Measurements from ENCODE around the gene ZNF619. TPM values are rescaled to one million over a fixed set of nuclear protein-coding genes. Genes with fewer than 3 reads are reported as not detected.

The ZNF619 gene
- total RNA-seq, 1 donor, result 6.5 TPM

DNA sequence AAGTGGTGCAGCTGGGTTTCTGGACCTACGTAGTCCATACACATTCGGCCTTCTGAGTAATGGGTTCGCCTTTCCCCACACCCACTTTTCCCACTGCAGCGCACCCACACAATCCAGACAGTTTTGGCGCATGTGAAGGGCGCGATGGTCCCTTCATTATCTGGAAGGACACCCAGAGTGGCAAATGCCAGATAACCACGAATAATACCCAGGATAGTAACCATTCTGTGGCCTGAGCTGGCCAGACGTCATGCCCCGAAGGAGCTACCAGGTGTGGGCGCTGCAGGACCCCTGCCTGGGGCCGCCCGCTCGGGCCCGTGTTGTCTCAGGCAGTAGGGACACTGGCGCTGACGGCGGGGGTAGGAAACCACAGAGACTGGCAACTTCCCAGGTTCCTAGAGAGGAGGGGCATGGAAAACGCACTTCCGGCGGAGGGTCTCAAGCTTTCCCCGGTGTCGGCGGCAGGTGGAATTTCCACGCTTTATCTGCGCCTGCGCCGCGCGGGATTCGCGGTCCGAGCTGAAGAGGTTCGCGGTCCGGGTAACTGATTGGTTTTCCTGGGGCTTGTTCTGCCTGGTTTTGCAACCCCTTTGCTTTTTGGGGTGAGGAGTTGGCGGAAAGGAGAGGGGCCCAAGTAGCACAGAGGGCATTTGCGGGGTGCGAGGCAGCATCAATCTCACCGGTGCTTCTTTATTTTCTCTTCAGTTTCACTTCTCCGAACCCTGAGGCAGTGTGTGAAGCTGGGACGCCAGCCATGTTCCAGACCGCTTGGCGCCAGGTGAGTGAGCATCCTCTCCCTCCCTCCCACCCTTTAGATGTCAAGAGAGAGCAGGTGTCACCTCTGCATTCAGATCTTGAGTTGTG, 28.9 kb downstream of the ZNF619 start, which contains the start of gene ZNF620:
Gene ZNF620 (plus strand): TSS at position 441 of the 864 bp plus-strand sequence. CDS start 314 bp downstream, at position 755.
- H3K9me3 ChIP-seq (ENCODE audit: low read depth, low read length), result no peaks in the 10 kb centered on the region
- H3K4me3 ChIP-seq (ENCODE audit: insufficient read depth, low read length), result peak within 1 kb of the TSS; percentile 78
- peak within 1 kb of the TSS; percentile 86 for H3K27ac ChIP-seq (ENCODE audit: low read depth, low read length)
- H4K20me1 ChIP-seq (ENCODE audit: insufficient read depth, low read length), result no peaks in the 10 kb centered on the region
- H3K36me3 ChIP-seq (ENCODE audit: insufficient read depth, low read length), result no peaks in the 10 kb centered on the region
- peak within 1 kb of the TSS; percentile 91 for H2AFZ ChIP-seq (ENCODE audit: low read length)
- TF ChIP-seq, protein P1, sequence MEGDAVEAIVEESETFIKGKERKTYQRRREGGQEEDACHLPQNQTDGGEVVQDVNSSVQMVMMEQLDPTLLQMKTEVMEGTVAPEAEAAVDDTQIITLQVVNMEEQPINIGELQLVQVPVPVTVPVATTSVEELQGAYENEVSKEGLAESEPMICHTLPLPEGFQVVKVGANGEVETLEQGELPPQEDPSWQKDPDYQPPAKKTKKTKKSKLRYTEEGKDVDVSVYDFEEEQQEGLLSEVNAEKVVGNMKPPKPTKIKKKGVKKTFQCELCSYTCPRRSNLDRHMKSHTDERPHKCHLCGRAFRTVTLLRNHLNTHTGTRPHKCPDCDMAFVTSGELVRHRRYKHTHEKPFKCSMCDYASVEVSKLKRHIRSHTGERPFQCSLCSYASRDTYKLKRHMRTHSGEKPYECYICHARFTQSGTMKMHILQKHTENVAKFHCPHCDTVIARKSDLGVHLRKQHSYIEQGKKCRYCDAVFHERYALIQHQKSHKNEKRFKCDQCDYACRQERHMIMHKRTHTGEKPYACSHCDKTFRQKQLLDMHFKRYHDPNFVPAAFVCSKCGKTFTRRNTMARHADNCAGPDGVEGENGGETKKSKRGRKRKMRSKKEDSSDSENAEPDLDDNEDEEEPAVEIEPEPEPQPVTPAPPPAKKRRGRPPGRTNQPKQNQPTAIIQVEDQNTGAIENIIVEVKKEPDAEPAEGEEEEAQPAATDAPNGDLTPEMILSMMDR (IDR thresholded peaks at IDR 0.05; ENCODE audit: extremely low read depth, low read depth, low read length), result peak; percentile 15
- H3K4me1 ChIP-seq (ENCODE audit: insufficient read depth, low read length), result peaks cover 21% of the 10 kb centered on the region
- no peak for DNase-seq (ENCODE audit: insufficient read length, low spot score, missing footprints)
- H3K4me2 ChIP-seq (ENCODE audit: insufficient read depth, low read length), result peak within 1 kb of the TSS; percentile 70
- no peaks in the 10 kb centered on the region for H3K79me2 ChIP-seq (ENCODE audit: insufficient read depth, low read length)
- no peaks in the 10 kb centered on the region for H3K27me3 ChIP-seq (ENCODE audit: insufficient read depth, low read length)

DNA sequence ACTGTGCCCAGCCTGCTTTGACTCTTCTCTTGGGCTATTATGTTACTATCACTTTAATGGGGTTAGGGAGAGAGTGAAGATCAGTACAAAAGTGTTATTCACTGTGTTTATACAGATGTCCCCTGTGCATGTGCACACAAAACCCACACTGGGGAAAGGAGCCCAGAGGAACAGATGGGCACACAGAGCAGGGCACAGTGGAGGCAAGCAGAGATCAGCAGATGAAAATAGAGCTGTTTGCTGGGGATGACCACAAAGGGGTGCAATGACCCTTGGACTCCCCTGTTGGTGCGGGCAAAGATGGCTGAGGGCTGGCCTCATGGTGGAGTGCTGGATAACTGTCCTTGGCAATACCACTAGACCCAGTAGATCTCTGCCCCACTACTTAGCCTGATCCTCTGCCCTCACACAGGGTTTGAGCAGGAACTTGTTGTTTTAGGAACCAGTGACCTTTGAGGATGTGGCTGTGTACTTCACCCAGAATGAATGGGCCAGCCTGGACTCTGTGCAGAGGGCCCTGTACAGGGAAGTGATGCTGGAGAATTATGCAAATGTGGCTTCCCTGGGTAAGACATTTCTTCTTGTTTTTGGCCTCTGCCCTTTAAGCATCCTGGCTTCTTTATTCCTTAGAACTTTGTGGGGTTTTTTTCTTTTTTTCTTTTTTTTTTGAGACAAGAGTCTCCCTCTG, 34.3 kb downstream of the ZNF619 start:
- no peak for DNase-seq (ENCODE audit: insufficient read length, low spot score, missing footprints)
- Histone ChIP-seq H3K27ac (ENCODE audit: low read depth, low read length) (no peak overlapping the region), H2AFZ (ENCODE audit: low read length) (no peak overlapping the region), H3K4me2 (ENCODE audit: insufficient read depth, low read length) (no peak overlapping the region), H3K27me3 (ENCODE audit: insufficient read depth, low read length) (no peaks in the 10 kb centered on the region), H3K36me3 (ENCODE audit: insufficient read depth, low read length) (no peaks in the 10 kb centered on the region), H3K4me1 (ENCODE audit: insufficient read depth, low read length) (peaks cover under 1% of the 10 kb centered on the region), H3K9me3 (ENCODE audit: low read depth, low read length) (no peaks in the 10 kb centered on the region), H3K4me3 (ENCODE audit: insufficient read depth, low read length) (no peak overlapping the region), H4K20me1 (ENCODE audit: insufficient read depth, low read length) (no peaks in the 10 kb centered on the region), H3K79me2 (ENCODE audit: insufficient read depth, low read length) (no peaks in the 10 kb centered on the region)
- TF ChIP-seq, protein P1 (IDR thresholded peaks at IDR 0.05; ENCODE audit: extremely low read depth, low read depth, low read length), result no peak

DNA sequence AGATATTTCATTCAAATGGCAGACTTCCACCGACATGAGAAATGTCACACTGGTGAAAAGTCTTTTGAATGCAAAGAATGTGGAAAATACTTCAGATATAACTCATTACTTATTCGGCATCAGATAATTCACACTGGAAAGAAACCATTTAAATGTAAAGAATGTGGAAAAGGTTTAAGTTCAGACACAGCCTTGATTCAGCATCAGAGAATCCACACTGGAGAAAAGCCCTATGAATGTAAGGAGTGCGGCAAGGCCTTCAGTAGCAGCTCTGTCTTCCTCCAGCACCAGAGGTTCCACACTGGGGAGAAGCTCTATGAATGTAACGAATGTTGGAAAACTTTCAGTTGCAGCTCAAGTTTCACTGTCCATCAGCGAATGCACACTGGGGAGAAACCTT, 39.3 kb downstream of the ZNF619 start:
- Histone ChIP-seq H2AFZ (ENCODE audit: low read length) (peak overlapping the region; percentile 54), H3K36me3 (ENCODE audit: insufficient read depth, low read length) (no peaks in the 10 kb centered on the region), H3K27me3 (ENCODE audit: insufficient read depth, low read length) (no peaks in the 10 kb centered on the region), H3K9me3 (ENCODE audit: low read depth, low read length) (no peaks in the 10 kb centered on the region), H3K27ac (ENCODE audit: low read depth, low read length) (peak overlapping the region; percentile 14), H3K79me2 (ENCODE audit: insufficient read depth, low read length) (no peaks in the 10 kb centered on the region), H3K4me2 (ENCODE audit: insufficient read depth, low read length) (peak overlapping the region; percentile 6), H3K4me1 (ENCODE audit: insufficient read depth, low read length) (no peaks in the 10 kb centered on the region), H3K4me3 (ENCODE audit: insufficient read depth, low read length) (no peak overlapping the region), H4K20me1 (ENCODE audit: insufficient read depth, low read length) (no peaks in the 10 kb centered on the region)
- TF ChIP-seq, protein P1 (IDR thresholded peaks at IDR 0.05; ENCODE audit: extremely low read depth, low read depth, low read length), result no peak
- no peak for DNase-seq (ENCODE audit: insufficient read length, low spot score, missing footprints)

DNA sequence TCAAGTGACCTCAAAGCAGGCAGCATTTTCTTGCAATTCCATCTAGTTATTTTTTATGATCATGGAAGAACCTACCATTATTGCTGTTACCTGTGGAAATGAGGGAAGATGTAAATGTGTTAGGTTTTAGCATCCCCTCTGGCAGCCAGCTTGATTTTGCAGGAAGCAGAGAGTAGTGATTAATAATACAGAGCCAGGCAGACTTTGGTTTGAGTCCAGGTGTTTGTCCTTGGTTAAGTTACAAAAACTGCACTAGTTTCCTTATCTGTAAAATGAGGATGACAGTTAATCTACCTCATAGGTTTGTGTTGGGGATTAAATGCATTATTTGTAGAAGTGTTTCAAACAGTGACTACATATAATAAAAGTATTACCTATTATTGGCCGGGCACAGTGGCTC, 41.1 kb downstream of the ZNF619 start:
- Histone ChIP-seq H3K79me2 (ENCODE audit: insufficient read depth, low read length) (no peaks in the 10 kb centered on the region), H3K9me3 (ENCODE audit: low read depth, low read length) (no peaks in the 10 kb centered on the region), H4K20me1 (ENCODE audit: insufficient read depth, low read length) (no peaks in the 10 kb centered on the region), H3K27ac (ENCODE audit: low read depth, low read length) (no peak overlapping the region), H3K4me2 (ENCODE audit: insufficient read depth, low read length) (no peak overlapping the region), H3K4me3 (ENCODE audit: insufficient read depth, low read length) (no peak overlapping the region), H2AFZ (ENCODE audit: low read length) (no peak overlapping the region), H3K27me3 (ENCODE audit: insufficient read depth, low read length) (no peaks in the 10 kb centered on the region), H3K4me1 (ENCODE audit: insufficient read depth, low read length) (no peaks in the 10 kb centered on the region), H3K36me3 (ENCODE audit: insufficient read depth, low read length) (no peaks in the 10 kb centered on the region)
- TF ChIP-seq, protein P1 (IDR thresholded peaks at IDR 0.05; ENCODE audit: extremely low read depth, low read depth, low read length), result no peak
- no peak for DNase-seq (ENCODE audit: insufficient read length, low spot score, missing footprints)

Data from osteoblast (primary cell).